IPS-11a (cell line): ENCODE data around the gene MID1.

Experiments
- H3K4me3 ChIP-seq: one replicate; pipeline ENCODE4 v1.5.1; 2013; ENCODE audit warnings: low read depth, low read length, control low read depth

The MID1 gene

GRCh38 chrX:10577853-10578252 is 42.5 kb downstream of the MID1 start:
- no peak overlapping the region for H3K4me3 ChIP-seq

- H3K4me3 ChIP-seq = no peak overlapping the region
Measured at GRCh38 chrX:10576777-10577447, 43.5 kb downstream of the MID1 start.

- no peak overlapping the region for H3K4me3 ChIP-seq
Measured at GRCh38 chrX:10576186-10576585, 44.2 kb downstream of the MID1 start.

- no peak overlapping the region for H3K4me3 ChIP-seq
Measured at GRCh38 chrX:10574663-10575062, 45.7 kb downstream of the MID1 start.

- H3K4me3 ChIP-seq = no peak overlapping the region
Measured at GRCh38 chrX:10571260-10571659, 49.1 kb downstream of the MID1 start.

- no peak overlapping the region for H3K4me3 ChIP-seq
Measured at GRCh38 chrX:10570601-10571000, 49.8 kb downstream of the MID1 start.

GRCh38 chrX:10569946-10570345 is 50.4 kb downstream of the MID1 start:
- H3K4me3 ChIP-seq = no peak overlapping the region

- no peak overlapping the region for H3K4me3 ChIP-seq
Measured at GRCh38 chrX:10568428-10568827, 52.0 kb downstream of the MID1 start.

- no peak overlapping the region for H3K4me3 ChIP-seq
Measured at GRCh38 chrX:10567136-10567535, 53.2 kb downstream of the MID1 start.

GRCh38 chrX:10566716-10567097 is 53.7 kb downstream of the MID1 start:
- H3K4me3 ChIP-seq = no peak overlapping the region

- H3K4me3 ChIP-seq = no peak overlapping the region
Measured at GRCh38 chrX:10564484-10564883, 55.9 kb downstream of the MID1 start.

- H3K4me3 ChIP-seq = no peak overlapping the region
Measured at GRCh38 chrX:10557166-10557565, 63.2 kb downstream of the MID1 start.

- no peak overlapping the region for H3K4me3 ChIP-seq
Measured at GRCh38 chrX:10556405-10556804, 64.0 kb downstream of the MID1 start.

- no peak overlapping the region for H3K4me3 ChIP-seq
Measured at GRCh38 chrX:10555846-10556245, 64.5 kb downstream of the MID1 start.

GRCh38 chrX:10554612-10555270 is 65.6 kb downstream of the MID1 start:
- H3K4me3 ChIP-seq = no peak overlapping the region

- no peak overlapping the region for H3K4me3 ChIP-seq
Measured at GRCh38 chrX:10549280-10549679, 71.1 kb downstream of the MID1 start.

- no peak overlapping the region for H3K4me3 ChIP-seq
Measured at GRCh38 chrX:10548688-10549087, 71.7 kb downstream of the MID1 start.

- no peak overlapping the region for H3K4me3 ChIP-seq
Measured at GRCh38 chrX:10545882-10546281, 74.5 kb downstream of the MID1 start.

- H3K4me3 ChIP-seq = no peak overlapping the region
Measured at GRCh38 chrX:10542586-10542985, 77.8 kb downstream of the MID1 start.

GRCh38 chrX:10538831-10539230 is 81.6 kb downstream of the MID1 start:
- H3K4me3 ChIP-seq = no peak overlapping the region

GRCh38 chrX:10537308-10537707 is 83.1 kb downstream of the MID1 start:
- H3K4me3 ChIP-seq = no peak overlapping the region

GRCh38 chrX:10536744-10537143 is 83.6 kb downstream of the MID1 start:
- H3K4me3 ChIP-seq = no peak overlapping the region

GRCh38 chrX:10534611-10535010 is 85.8 kb downstream of the MID1 start:
- no peak overlapping the region for H3K4me3 ChIP-seq
